HEK293 (cell line): ENCODE data around the gene SCRT2.

Experiments used
- CTCF ChIA-PET: fragments of 350-600 bp; formaldehyde crosslinking; extraction: SDS; loops from one replicate; lab custom pipeline; 2021; ENCODE audit warnings: antibody characterized with exemption; lab: Yijun Ruan, JAX
- POLR2A ChIA-PET: fragments of 300-600 bp; formaldehyde crosslinking; extraction: SDS; loops from one replicate; lab custom pipeline; 2020; ENCODE audit warnings: antibody characterized with exemption, inconsistent platforms; lab: Yijun Ruan, JAX
- H3K27ac ChIP-seq: fragments of 200-500 bp; sonication (Bioruptor generic); 2 replicates; pipeline ENCODE4 v1.5.1; 2014; ENCODE audit warnings: low read depth, low read length, control low read depth, inconsistent platforms; ENCODE audit errors: extremely low read depth
- H3K36me3 ChIP-seq, 2 experiments: fragments of 200-500 bp in 1 of 2; sonication (Bioruptor generic) in 1 of 2; 1 replicate in 1 of 2; 2 replicates in 1 of 2; pipeline ENCODE4 v1.5.1; 2014 to 2017; ENCODE audit warnings: inconsistent platforms in 2 of 2, low read length in 2 of 2; ENCODE audit not compliant: control insufficient read depth in 2 of 2, insufficient read depth in 1 of 2
- H3K4me1 ChIP-seq: fragments of 200-500 bp; sonication (Bioruptor generic); 2 replicates; pipeline ENCODE4 v1.5.1; 2014; ENCODE audit warnings: mild to moderate bottlenecking, low read length, inconsistent platforms; ENCODE audit not compliant: control insufficient read depth, insufficient read depth
- H3K4me3 ChIP-seq: 2 replicates; pipeline ENCODE4 v1.5.1; 2011; ENCODE audit warnings: low read depth, mild to moderate bottlenecking, control low read depth, low read length, moderate library complexity
- H3K9me3 ChIP-seq: fragments of 200-500 bp; sonication (Bioruptor generic); 2 replicates; pipeline ENCODE4 v1.5.1; 2014; ENCODE audit warnings: low read depth, low read length, inconsistent platforms; ENCODE audit not compliant: control insufficient read depth, insufficient read depth
- BCL11A ChIP-seq: fragments of 450-650 bp; formaldehyde crosslinking; IDR thresholded peaks from 2 replicates; pipeline ENCODE4 v1.5.1; 2016; ENCODE audit warnings: low read depth, missing biosample characterization, missing genetic modification characterization
- ELK4 ChIP-seq: IDR thresholded peaks from 2 replicates; pipeline ENCODE4 v1.6.1; 2011; ENCODE audit warnings: mild to moderate bottlenecking, low read depth, low read length, borderline replicate concordance
- FEZF1 ChIP-seq: fragments of 450-650 bp; formaldehyde crosslinking; IDR thresholded peaks from 2 replicates; pipeline ENCODE4 v1.5.1; 2016; ENCODE audit warnings: missing biosample characterization, missing genetic modification characterization
- GLI4 ChIP-seq: fragments of 450-650 bp; formaldehyde crosslinking; IDR thresholded peaks from 2 replicates; pipeline ENCODE4 v1.5.1; 2016; ENCODE audit warnings: missing biosample characterization, missing genetic modification characterization
- ZBTB49 ChIP-seq: fragments of 450-650 bp; formaldehyde crosslinking; IDR thresholded peaks from 2 replicates; pipeline ENCODE4 v1.5.1; 2016; ENCODE audit warnings: missing biosample characterization, missing genetic modification characterization, low read depth
- ZEB2 ChIP-seq: fragments of 450-650 bp; formaldehyde crosslinking; IDR thresholded peaks from 2 replicates; pipeline ENCODE4 v1.5.1; 2016; ENCODE audit warnings: missing biosample characterization, missing genetic modification characterization
- ZIC2 ChIP-seq: fragments of 450-650 bp; formaldehyde crosslinking; IDR thresholded peaks from 2 replicates; pipeline ENCODE4 v1.5.1; 2016; ENCODE audit warnings: missing biosample characterization, missing genetic modification characterization
- ZNF133 ChIP-seq: fragments of 450-650 bp; formaldehyde crosslinking; IDR thresholded peaks from 2 replicates; pipeline ENCODE4 v1.5.1; 2016; ENCODE audit warnings: missing biosample characterization, missing genetic modification characterization
- ZNF157 ChIP-seq: fragments of 450-650 bp; formaldehyde crosslinking; IDR thresholded peaks from 2 replicates; pipeline ENCODE4 v1.5.1; 2016; ENCODE audit warnings: missing biosample characterization, missing genetic modification characterization
- ZNF174 ChIP-seq: fragments of 450-650 bp; formaldehyde crosslinking; IDR thresholded peaks from 2 replicates; pipeline ENCODE4 v1.5.0; 2017; ENCODE audit warnings: missing biosample characterization, mild to moderate bottlenecking, missing genetic modification characterization
- ZNF18 ChIP-seq: fragments of 450-650 bp; formaldehyde crosslinking; IDR thresholded peaks from 2 replicates; pipeline ENCODE4 v1.5.1; 2016; ENCODE audit warnings: missing biosample characterization, missing genetic modification characterization
- ZNF350 ChIP-seq: fragments of 450-650 bp; formaldehyde crosslinking; IDR thresholded peaks from 2 replicates; pipeline ENCODE4 v1.5.0; 2017; ENCODE audit warnings: missing biosample characterization, mild to moderate bottlenecking, missing genetic modification characterization
- ZNF398 ChIP-seq: fragments of 450-650 bp; formaldehyde crosslinking; IDR thresholded peaks from 2 replicates; pipeline ENCODE4 v1.5.1; 2017; ENCODE audit warnings: missing biosample characterization, missing genetic modification characterization

Gene SCRT2

GRCh38 chr20:615514-615913 lies 60.1 kb downstream of the SCRT2 start:
- no peak for TF ChIP-seq ZNF157 (tag by site-specific recombination)
- TF ChIP-seq GLI4, result no peak
- no peak for TF ChIP-seq BCL11A (tag by site-specific recombination)
- no peak for TF ChIP-seq ZNF350 (tag by site-specific recombination)
- no peak overlapping the region for H3K4me3 ChIP-seq
- ChIA-PET CTCF (interaction anchor here (1.1 to 1.3 kb wide), 2 partner anchors 30 to 51 kb away, joined by 3 to 8 read pairs; no protein-coding TSS in a partner anchor), POLR2A (interaction anchor here (1.0 kb wide), 1 partner anchor 208 kb away, joined by 3 read pairs; no protein-coding TSS in a partner anchor)
- no peaks in the 10 kb centered on the region for H3K9me3 ChIP-seq
- no peaks in the 10 kb centered on the region for H3K36me3 ChIP-seq
- H3K4me1 ChIP-seq, result no peaks in the 10 kb centered on the region; the same call in 1 of the 2 replicates
- H3K27ac ChIP-seq, result no peak overlapping the region

- Histone ChIP-seq H3K4me3 (no peak overlapping the region), H3K27ac (no peak overlapping the region), H3K9me3 (no peaks in the 10 kb centered on the region), H3K36me3 (no peaks in the 10 kb centered on the region), H3K4me1 (no peaks in the 10 kb centered on the region)
- TF ChIP-seq ZNF174 (tag by site-specific recombination) (no peak), ZIC2 (0 out of 2 replicates have a peak, but pooled peaks have one; percentile 7), ZNF398 (tag by site-specific recombination) (no peak), ZNF18 (no peak), ZEB2 (tag by site-specific recombination) (no peak), FEZF1 (tag by site-specific recombination) (no peak), ZBTB49 (tag by site-specific recombination) (no peak), ELK4 (no peak), ZNF133 (tag by site-specific recombination) (no peak)
- ChIA-PET CTCF (interaction anchor here (1.7 kb wide), 1 partner anchor 40 kb away, joined by 3 read pairs; no protein-coding TSS in a partner anchor), POLR2A (no interaction called here)
Measured at GRCh38 chr20:611843-612185, 63.8 kb downstream of the SCRT2 start.
